Common myeloid progenitor, CD34-positive (primary cell): Measurements from ENCODE around the gene STON2.
A peak's percentile ranks its signal among the peaks of the same experiment; 100 is the strongest.

Source experiments
- CTCF ChIA-PET: fragments of 350-600 bp; sonication (Branson Sonifier 250); formaldehyde crosslinking; loops from one replicate; lab custom pipeline; 2021; ENCODE audit warnings: antibody characterized with exemption; lab: Charles Lee
- POLR2A ChIA-PET: fragments of 350-600 bp; sonication (Branson Sonifier 250); formaldehyde crosslinking; loops from one replicate; lab custom pipeline; 2021; ENCODE audit warnings: antibody characterized with exemption; lab: Charles Lee
- DNase-seq, 3 donors: peaks; one replicate each; pipeline versions ENCODE4 v3.0.0 to v3.0.0-alpha.2; 2013
- H3K27ac ChIP-seq, 2 experiments: 1 replicate in 1 of 2; 2 replicates in 1 of 2; pipeline ENCODE4 v1.7.0; 2013; ENCODE audit warnings: inconsistent platforms in 2 of 2, low read length in 2 of 2, mild to moderate bottlenecking in 2 of 2, low read depth in 1 of 2, moderate library complexity in 1 of 2; ENCODE audit not compliant: severe bottlenecking in 2 of 2, insufficient read depth in 1 of 2, poor library complexity in 1 of 2
- H3K27me3 ChIP-seq, 5 experiments: replicated peaks in 2 of 5; 1 replicate in 3 of 5; 2 replicates in 2 of 5; pipeline versions ENCODE4 v1.6.1 to v1.7.0; 2013; ENCODE audit warnings: low read length in 4 of 5, mild to moderate bottlenecking in 2 of 5, moderate library complexity in 2 of 5, inconsistent platforms in 1 of 5; ENCODE audit not compliant: insufficient read depth in 5 of 5, control insufficient read depth in 4 of 5
- H3K36me3 ChIP-seq, 4 experiments: 1 replicate in 2 of 4; 2 replicates in 2 of 4; pipeline versions ENCODE4 v1.6.1 to v1.7.0; 2013; ENCODE audit warnings: low read length in 3 of 4, control low read depth in 1 of 4, mild to moderate bottlenecking in 1 of 4; ENCODE audit not compliant: control insufficient read depth in 4 of 4, insufficient read depth in 4 of 4
- H3K4me1 ChIP-seq, 4 experiments: 1 replicate in 3 of 4; 2 replicates in 1 of 4; pipeline versions ENCODE4 v1.6.1 to v1.7.1; 2013; ENCODE audit warnings: low read length in 3 of 4, mild to moderate bottlenecking in 3 of 4, control low read depth in 1 of 4, inconsistent platforms in 1 of 4, moderate library complexity in 1 of 4; ENCODE audit not compliant: control insufficient read depth in 4 of 4, insufficient read depth in 4 of 4; ENCODE audit errors: control extremely low read depth in 1 of 4
- H3K4me3 ChIP-seq, 7 experiments: 1 replicate in 4 of 7; 2 replicates in 3 of 7; pipeline versions ENCODE4 v1.5.1 to v1.7.0; 2013; ENCODE audit warnings: mild to moderate bottlenecking in 7 of 7, low read length in 6 of 7, moderate library complexity in 6 of 7, inconsistent platforms in 2 of 7, low read depth in 2 of 7, control low read depth in 1 of 7; ENCODE audit not compliant: insufficient read depth in 4 of 7, control insufficient read depth in 1 of 7; ENCODE audit errors: extremely low read depth in 1 of 7
- H3K9me3 ChIP-seq, 5 experiments: 1 replicate in 4 of 5; 2 replicates in 1 of 5; pipeline versions ENCODE4 v1.6.1 to v1.7.1; 2013; ENCODE audit warnings: low read length in 4 of 5, mild to moderate bottlenecking in 2 of 5, inconsistent platforms in 1 of 5, low read depth in 1 of 5, moderate library complexity in 1 of 5; ENCODE audit not compliant: control insufficient read depth in 4 of 5, insufficient read depth in 2 of 5; ENCODE audit errors: control extremely low read depth in 1 of 5
- WGBS: methylation state at CpG from one replicate; pipeline ENCODE4 v1.1.5; 2013; ENCODE audit not compliant: insufficient coverage; 5-methylcytosine and 5-hydroxymethylcytosine counted together

STON2 gene

DNA sequence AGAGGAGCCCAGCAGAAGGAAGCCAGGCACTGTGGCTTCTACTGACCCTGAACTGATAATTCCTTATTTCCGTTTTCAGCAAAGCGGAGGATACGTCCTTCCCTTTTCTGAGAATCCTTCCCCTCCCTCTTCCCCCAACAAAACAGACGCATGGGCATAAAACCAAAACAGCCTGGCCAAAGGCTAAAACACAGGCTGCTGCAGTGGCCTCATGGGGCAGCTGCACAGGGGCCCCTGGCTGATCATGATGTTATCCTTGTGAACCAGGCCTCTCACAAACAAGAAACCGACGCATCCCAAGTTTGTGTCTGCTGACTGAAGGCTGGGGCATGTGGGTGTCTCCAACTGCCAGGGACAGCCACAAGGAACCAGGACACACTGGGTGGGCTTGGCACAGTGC is 23.4 kb upstream of the STON2 start:
- peaks cover 0 to 14% (median 0%) of the 10 kb centered on the region in 5 experiments for H3K9me3 ChIP-seq
- H3K27me3 ChIP-seq = no peaks in the 10 kb centered on the region

DNA sequence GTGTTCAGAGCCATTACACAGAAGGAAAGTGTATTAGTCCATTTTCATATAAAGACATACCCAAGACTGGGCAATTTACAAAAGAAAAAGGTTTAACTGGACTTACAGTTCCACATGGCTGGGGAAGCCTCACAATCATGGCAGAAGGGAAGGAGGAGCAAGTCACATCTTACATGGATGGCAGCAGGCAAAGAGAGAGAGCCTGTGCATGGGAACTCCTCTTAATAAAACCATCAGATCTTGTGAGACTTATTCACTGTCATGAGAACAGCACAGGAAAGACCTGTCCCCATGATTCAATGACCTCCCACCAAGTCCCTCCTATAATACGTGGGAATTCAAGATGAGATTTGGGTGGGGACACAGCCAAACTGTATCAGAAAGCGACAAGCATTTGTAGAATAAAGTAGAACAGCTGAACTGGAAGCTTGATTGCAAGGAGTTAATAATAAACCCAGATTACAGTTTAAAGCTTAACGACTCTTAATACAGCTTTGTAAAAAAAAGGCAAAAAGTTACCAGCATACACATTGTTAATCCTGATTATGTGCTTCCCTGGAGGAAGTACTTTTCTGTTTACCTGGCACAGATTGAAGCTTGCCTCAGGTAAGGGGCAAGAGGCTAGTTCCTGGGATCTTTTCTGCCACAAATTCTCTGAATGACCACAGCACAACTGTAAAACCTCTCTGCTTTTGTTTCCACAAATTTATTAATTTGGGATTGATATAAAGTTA is 18.1 kb upstream of the STON2 start:
- POLR2A ChIA-PET = no interaction called here
- 94% methylated on average over 3 of the region's 3 CpGs for WGBS

More for the DNA sequence above, 23.4 kb upstream of the STON2 start:
- ChIA-PET CTCF (interaction anchor here (1.1 to 3.2 kb wide), 4 partner anchors 10 to 154 kb away, joined by 3 to 9 read pairs (median 4); no protein-coding TSS in a partner anchor), POLR2A (interaction anchor here (0.6 kb wide), 1 partner anchor 21 kb away, joined by 3 read pairs; no protein-coding TSS in a partner anchor)
- Histone ChIP-seq H3K4me3 (peak overlapping the region in 4 of 7 experiments; percentile 20 to 59 (median 40)), H3K4me1 (peaks cover 13 to 83% (median 66%) of the 10 kb centered on the region in 4 experiments), H3K36me3 (peaks cover 0 to 40% (median 12%) of the 10 kb centered on the region in 4 experiments), H3K27ac (peak overlapping the region; percentile 55 to 80)
- 13% methylated on average over 3 of the region's 6 CpGs for WGBS
- peak; percentile 41 to 64 (median 41) for DNase-seq

DNA sequence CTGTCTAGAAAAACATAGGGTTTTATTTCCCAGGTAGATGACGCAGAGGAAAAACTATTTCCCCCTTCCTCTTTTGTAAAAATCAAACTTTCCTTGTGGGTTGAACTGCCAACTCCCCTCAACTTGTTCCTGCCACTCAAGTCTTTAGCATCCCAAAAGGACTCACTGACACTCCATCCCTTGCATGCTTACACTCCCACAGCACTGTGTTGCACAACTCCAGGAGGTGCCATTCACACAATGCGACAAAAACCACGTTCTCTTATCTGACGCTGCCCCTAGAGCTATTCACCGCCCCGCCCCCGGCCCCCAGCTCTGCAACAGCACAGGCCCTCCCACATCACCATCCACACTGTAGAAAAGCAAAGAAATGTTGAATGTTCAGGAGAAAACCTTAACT is 16.9 kb upstream of the STON2 start:
- Histone ChIP-seq H3K27ac (peak overlapping the region in 1 of 2 experiments; percentile 40), H3K36me3 (peaks cover 0 to 42% (median 12%) of the 10 kb centered on the region in 4 experiments), H3K27me3 (no peaks in the 10 kb centered on the region), H3K9me3 (peaks cover 0 to 11% (median 0%) of the 10 kb centered on the region in 5 experiments), H3K4me3 (peak overlapping the region in 1 of 7 experiments; percentile 13), H3K4me1 (peaks cover 2 to 46% (median 36%) of the 10 kb centered on the region in 4 experiments)
- DNase-seq = peak in 2 of 3 donors; percentile 30 to 55
- 33% methylated on average over 1 of the region's 7 CpGs for WGBS
- POLR2A ChIA-PET = no interaction called here
- CTCF ChIA-PET = interaction anchor here (0.9 to 4.5 kb wide), 6 partner anchors 9 to 32 kb away, joined by 3 to 24 read pairs (median 5); partner anchors contain the start of gene STON2

More for the DNA sequence above, 18.1 kb upstream of the STON2 start:
- H3K27me3 ChIP-seq = no peaks in the 10 kb centered on the region
- no peak for DNase-seq
- peaks cover 5 to 58% (median 47%) of the 10 kb centered on the region in 4 experiments for H3K4me1 ChIP-seq
- H3K36me3 ChIP-seq = peaks cover 0 to 46% (median 12%) of the 10 kb centered on the region in 4 experiments
- H3K4me3 ChIP-seq = no peak overlapping the region
- peaks cover 0 to 14% (median 0%) of the 10 kb centered on the region in 5 experiments for H3K9me3 ChIP-seq
- CTCF ChIA-PET = interaction anchor here (4.5 kb wide), 1 partner anchor 9 kb away, joined by 24 read pairs; no protein-coding TSS in a partner anchor
- no peak overlapping the region for H3K27ac ChIP-seq

DNA sequence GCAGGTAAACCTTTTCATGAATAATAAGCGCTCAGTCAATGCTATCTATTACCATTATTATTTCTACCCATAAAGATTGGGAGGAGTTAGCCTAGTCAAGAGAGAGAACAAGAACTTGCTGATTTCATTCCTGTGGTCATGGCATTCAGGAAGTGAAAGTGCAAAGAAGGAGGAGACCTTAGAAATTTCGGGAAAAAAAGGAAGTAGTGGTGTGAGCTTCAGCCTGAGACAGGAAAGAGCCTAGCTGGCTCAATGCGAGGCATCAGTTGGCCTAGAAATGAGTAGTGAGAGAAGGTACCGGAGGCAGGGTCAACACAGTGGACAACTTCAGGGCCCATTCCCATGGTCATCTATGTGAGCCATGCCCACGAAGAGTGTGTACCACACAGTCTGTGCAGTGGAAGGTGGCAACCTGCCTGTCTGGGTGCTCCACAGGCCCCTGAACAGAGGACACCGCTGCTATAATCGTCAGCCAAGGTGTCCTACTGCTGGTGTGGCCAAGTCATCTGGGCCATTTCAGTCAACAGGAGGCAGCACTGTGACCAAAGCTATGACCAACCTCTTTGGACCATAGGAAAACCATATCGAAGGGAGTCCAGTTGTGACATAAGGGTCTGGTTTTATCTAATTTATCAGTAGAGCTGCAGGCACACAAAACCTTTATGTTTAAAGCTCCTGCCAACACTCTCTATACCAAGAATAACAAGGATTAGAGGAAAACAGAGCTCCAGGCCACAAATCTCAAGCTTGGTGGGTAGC is 16.2 kb upstream of the STON2 start:
- H3K36me3 ChIP-seq = peaks cover 0 to 37% (median 11%) of the 10 kb centered on the region in 4 experiments
- CTCF ChIA-PET = interaction anchor here (0.7 to 4.5 kb wide), 8 partner anchors 9 to 128 kb away, joined by 3 to 24 read pairs (median 4); partner anchors contain the start of gene STON2
- no peaks in the 10 kb centered on the region for H3K27me3 ChIP-seq
- peak; percentile 64 to 77 (median 71) for DNase-seq
- peak overlapping the region; percentile 46 to 67 for H3K27ac ChIP-seq
- H3K9me3 ChIP-seq = peaks cover 0 to 6% (median 0%) of the 10 kb centered on the region in 5 experiments
- peaks cover 2 to 40% (median 33%) of the 10 kb centered on the region in 4 experiments for H3K4me1 ChIP-seq
- POLR2A ChIA-PET = interaction anchor here (0.8 to 1.3 kb wide), 2 partner anchors 9 to 19 kb away, joined by 3 to 4 read pairs; no protein-coding TSS in a partner anchor
- 27% methylated on average over 6 of the region's 8 CpGs for WGBS
- peak overlapping the region in 4 of 7 experiments; percentile 13 to 58 (median 34) for H3K4me3 ChIP-seq

DNA sequence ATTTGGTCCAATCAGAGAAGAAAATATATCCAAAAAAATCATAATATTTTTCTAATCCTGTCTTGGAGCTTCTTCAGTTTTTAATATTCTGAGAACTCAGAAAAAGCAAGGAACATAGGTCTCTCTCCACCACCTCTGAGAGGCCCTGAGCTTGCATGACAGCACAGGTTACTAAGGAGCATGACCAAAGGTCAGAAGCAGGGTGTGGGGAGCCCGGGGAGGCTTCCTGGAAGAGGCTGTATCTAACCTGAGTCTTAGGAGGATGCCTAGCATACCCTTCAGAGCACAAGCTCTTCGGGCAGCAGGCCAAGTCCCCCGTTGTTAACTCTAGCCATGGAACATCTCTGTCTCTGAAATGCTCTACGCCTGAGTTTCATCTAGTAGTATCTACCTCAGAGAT is 15.7 kb upstream of the STON2 start:
- ChIA-PET POLR2A (interaction anchor here (0.8 to 1.3 kb wide), 2 partner anchors 8 to 20 kb away, joined by 3 to 4 read pairs; no protein-coding TSS in a partner anchor), CTCF (interaction anchor here (1.1 to 4.5 kb wide), 6 partner anchors 11 to 31 kb away, joined by 3 to 24 read pairs (median 4); partner anchors contain the start of gene STON2)
- DNase-seq = peak in 2 of 3 donors; percentile 19 to 37
- Histone ChIP-seq H3K36me3 (peaks cover 2 to 35% (median 15%) of the 10 kb centered on the region in 4 experiments), H3K4me3 (peak overlapping the region in 4 of 7 experiments; percentile 12 to 58 (median 28)), H3K27me3 (no peaks in the 10 kb centered on the region), H3K27ac (peak overlapping the region in 1 of 2 experiments; percentile 67), H3K4me1 (peaks cover 2 to 40% (median 30%) of the 10 kb centered on the region in 4 experiments), H3K9me3 (peaks cover 0 to 10% (median 0%) of the 10 kb centered on the region in 5 experiments)
- 65% methylated on average over 3 of the region's 4 CpGs for WGBS

DNA sequence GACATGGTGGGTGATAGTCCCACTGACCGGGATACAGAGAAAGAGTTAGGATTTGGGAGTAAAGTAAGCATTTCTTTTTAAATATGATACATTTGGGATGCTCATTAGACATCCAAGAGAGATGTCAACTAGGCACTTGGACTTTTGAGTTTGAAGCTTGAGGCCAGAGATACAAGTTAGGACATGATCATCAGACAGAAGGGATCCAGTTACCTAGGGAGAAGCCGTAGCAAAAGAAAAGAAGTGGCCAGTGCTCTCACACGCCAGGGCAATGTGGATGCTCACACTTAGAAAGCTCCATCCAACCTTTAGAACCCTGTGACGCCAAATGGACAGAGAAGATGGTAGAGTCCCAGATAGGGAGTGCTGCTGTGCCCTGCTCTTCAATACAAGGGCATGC is 14.0 kb upstream of the STON2 start:
- ChIA-PET CTCF (interaction anchor here (1.0 to 4.5 kb wide), 2 partner anchors 13 to 93 kb away, joined by 3 to 24 read pairs; no protein-coding TSS in a partner anchor), POLR2A (no interaction called here)
- peaks cover 0 to 6% (median 0%) of the 10 kb centered on the region in 5 experiments for H3K9me3 ChIP-seq
- peaks cover 2 to 31% (median 26%) of the 10 kb centered on the region in 4 experiments for H3K4me1 ChIP-seq
- peaks cover 2 to 20% (median 4%) of the 10 kb centered on the region in 4 experiments for H3K36me3 ChIP-seq
- H3K27me3 ChIP-seq = no peaks in the 10 kb centered on the region
- no peak overlapping the region for H3K4me3 ChIP-seq
- no peak for DNase-seq
- no peak overlapping the region for H3K27ac ChIP-seq
- WGBS = 90% methylated on average over 4 of the region's 4 CpGs
